GM21737 (cell line): Measurements from ENCODE around the gene RPEL1.

Experiments
- ATAC-seq: cut with Tn5 transposase; IDR thresholded peaks from one replicate; pipeline ENCODE4 v1.9.1; 2021; ENCODE audit warnings: mild to moderate bottlenecking, moderate library complexity; ENCODE audit not compliant: unreplicated experiment

The RPEL1 gene

DNA sequence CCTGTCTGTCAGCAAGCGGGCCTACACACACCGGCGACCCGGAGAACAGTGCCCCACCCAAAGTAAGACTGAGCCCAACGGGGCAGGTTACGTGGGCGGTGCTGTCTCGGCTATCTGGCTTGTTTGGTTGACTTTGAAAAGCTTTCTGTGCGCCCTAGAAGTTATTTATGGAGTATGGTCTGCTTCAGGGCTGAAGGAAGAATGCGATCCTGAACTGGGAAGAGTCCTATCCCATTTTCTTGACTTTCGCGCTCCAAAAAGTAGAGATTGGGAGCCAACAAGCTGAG, 32.8 kb downstream of the RPEL1 start:
- no peak for ATAC-seq

DNA sequence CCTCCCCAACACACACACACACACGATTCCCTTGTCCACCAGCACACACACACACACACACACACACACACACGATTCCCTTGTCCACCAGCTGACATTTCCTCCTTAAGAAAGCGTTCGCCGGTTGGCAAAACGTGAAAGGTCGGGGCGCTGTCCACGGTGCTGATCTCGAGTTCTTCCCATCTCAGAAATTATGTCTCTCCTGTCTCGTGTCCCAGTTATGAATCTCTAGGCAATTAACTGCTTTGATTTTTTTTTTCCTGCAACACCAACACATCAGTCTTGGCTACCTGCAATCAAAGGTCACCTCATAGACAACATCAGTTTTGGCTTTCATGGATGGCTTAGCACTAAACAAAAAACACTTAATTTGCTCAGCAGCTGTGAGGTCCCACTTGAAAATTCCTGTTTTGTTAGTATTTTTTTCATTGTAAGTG, 33.2 kb downstream of the RPEL1 start:
- no peak for ATAC-seq

DNA sequence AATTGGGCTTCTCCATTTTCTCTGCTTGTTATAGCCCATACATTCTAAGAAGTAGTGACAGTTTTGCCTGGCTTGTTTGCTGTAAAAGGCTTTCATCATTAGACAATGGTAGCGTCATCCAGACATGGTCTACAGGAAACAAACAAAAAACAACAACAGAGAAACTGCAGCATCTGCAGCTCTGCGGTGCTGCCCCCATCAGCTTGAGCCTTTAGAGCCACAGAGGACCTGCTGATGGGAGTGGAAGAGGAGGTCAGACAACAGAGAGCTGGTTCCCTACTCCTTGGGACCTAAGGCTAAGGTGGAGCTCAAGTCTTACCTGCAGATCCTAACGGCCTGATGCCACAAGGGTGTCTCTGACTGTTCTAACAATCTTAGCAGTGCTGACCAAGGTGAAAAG, 34.3 kb downstream of the RPEL1 start:
- no peak for ATAC-seq

GRCh38 chr10:103280506-103280905, 34.8 kb downstream of the RPEL1 start:
- ATAC-seq: no peak

- ATAC-seq: no peak
Observed at GRCh38 chr10:103281753-103282152, 36.1 kb downstream of the RPEL1 start.

DNA sequence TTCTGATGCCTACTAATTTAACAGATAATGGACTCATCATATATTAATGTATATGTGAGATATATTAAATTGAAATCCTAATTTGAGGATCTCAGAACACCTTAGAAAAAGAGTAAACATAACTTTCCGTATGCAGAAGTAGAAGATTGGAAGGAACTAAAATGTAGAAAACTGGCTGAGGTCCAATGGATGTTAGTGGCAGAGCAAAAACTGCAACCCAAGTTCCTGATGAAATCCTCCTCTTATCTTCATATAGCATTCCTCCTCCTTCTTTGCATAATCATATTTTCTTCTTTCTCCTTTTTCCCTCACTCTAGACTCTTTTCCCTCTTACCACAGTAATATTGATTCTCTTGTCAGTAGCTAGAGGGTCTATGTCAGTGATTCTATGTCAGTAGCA, 37.3 kb downstream of the RPEL1 start:
- ATAC-seq: no peak

GRCh38 chr10:103284170-103284569, 38.5 kb downstream of the RPEL1 start:
- ATAC-seq: no peak

DNA sequence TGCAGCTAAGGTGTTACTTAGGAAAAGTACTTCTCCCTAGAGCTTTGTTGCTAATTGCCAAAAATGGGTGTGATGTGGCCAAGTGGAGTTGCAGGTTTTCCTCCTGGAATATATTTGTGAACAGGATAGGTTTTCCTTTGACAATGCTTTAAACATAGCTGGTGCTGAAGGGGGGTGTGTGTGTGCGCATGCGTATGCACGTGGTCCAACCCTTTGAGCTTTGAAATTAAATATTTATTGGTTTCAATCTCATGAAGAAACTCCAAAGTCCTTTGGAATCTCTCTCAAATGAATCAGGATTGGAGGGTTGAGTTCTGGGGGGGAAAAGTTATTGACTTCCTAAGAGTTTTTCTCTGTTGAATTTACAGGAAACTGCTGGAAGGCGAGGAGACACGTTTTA, 42.3 kb downstream of the RPEL1 start:
- no peak for ATAC-seq

DNA sequence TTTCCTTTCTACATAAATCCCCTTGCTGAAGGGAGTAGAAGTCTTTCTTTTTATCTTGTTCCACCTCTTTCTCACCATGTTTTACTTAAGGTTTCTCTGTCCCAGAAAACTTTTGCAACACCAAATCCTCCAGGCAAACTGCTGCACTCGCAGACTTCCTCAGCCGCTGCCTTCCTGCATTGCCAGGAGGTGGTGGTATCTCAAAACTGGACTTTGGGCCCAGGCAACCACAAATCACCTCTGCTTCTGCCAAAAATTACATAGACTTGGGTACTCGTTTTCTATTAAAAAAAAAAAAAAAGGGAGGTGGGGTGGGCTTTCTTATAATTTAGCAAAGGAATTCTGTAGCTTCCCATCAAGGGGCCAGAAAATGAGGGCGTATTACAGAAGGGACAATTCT, 45.9 kb downstream of the RPEL1 start:
- ATAC-seq: no peak

- no peak for ATAC-seq
Observed at GRCh38 chr10:103295374-103296015, 49.8 kb downstream of the RPEL1 start.
